Endothelial cell of umbilical vein (primary cell): ENCODE measurements around the gene WDFY2.

Experiments used
- EZH2 ChIP-seq: IDR thresholded peaks from 2 replicates; pipeline ENCODE4 v1.6.1; 2012; ENCODE audit warnings: borderline replicate concordance, low read depth, mild to moderate bottlenecking, moderate library complexity, low read length, inconsistent platforms; ENCODE audit not compliant: severe bottlenecking
- TF ChIP-seq, protein P1 (sequence below), 2 donors: IDR thresholded peaks; 1 replicate in 1 of 2; 2 replicates in 1 of 2; pipeline ENCODE4 v1.5.1; 2011; ENCODE audit warnings: low read length in 2 of 2, mild to moderate bottlenecking in 2 of 2, moderate library complexity in 2 of 2, control low read depth in 1 of 2, inconsistent platforms in 1 of 2, low read depth in 1 of 2; ENCODE audit not compliant: insufficient read depth in 1 of 2; ENCODE audit errors: extremely low read depth in 1 of 2
- TF ChIP-seq, protein P2 (sequence below): IDR thresholded peaks from 2 replicates; pipeline ENCODE4 v1.6.1; 2011; ENCODE audit not compliant: insufficient read depth, insufficient read length

DNA sequence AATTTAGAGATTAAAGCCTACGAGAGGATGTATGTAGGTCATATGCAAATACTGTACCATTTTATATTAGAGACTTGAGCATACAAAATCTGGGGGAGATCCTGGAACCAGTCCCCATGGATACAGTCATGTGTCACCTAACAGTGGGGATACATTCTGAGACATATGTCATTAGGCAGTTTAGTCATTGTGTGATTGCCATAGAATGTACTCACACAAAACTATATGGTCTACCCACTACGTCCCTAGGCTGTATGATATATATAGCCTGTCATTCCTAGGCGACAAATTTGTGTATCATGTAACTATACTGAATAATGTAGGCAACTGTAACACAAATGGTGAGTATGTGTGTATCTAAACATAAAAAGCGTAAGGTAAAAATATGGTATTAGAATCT is 62.8 kb downstream of the WDFY2 start:
- TF ChIP-seq EZH2: no peak
- TF ChIP-seq, protein P1, sequence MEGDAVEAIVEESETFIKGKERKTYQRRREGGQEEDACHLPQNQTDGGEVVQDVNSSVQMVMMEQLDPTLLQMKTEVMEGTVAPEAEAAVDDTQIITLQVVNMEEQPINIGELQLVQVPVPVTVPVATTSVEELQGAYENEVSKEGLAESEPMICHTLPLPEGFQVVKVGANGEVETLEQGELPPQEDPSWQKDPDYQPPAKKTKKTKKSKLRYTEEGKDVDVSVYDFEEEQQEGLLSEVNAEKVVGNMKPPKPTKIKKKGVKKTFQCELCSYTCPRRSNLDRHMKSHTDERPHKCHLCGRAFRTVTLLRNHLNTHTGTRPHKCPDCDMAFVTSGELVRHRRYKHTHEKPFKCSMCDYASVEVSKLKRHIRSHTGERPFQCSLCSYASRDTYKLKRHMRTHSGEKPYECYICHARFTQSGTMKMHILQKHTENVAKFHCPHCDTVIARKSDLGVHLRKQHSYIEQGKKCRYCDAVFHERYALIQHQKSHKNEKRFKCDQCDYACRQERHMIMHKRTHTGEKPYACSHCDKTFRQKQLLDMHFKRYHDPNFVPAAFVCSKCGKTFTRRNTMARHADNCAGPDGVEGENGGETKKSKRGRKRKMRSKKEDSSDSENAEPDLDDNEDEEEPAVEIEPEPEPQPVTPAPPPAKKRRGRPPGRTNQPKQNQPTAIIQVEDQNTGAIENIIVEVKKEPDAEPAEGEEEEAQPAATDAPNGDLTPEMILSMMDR (IDR thresholded peaks at IDR 0.05; ENCODE audit: extremely low read depth in 1 of 2, insufficient read depth in 1 of 2, low read depth in 1 of 2, low read length in 2 of 2): no peak
- TF ChIP-seq, protein P2, sequence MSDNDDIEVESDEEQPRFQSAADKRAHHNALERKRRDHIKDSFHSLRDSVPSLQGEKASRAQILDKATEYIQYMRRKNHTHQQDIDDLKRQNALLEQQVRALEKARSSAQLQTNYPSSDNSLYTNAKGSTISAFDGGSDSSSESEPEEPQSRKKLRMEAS: no peak
